Caco-2 (cell line): ENCODE data around the gene POU2F2. TPM values are rescaled to one million over a fixed set of nuclear protein-coding genes. Genes with fewer than 3 reads are reported as not detected.

ENCODE experiments used
- BruUV-seq: library from RNA; stranded (reverse); fragments of 400-500 nt; replicated peaks from 2 replicates; lab custom pipeline; 2021; lab: Mats Ljungman, UMichigan
- CTCF ChIA-PET: fragments of 300-600 bp; sonication (Branson Sonifier 250); formaldehyde crosslinking; loops from one replicate; lab custom pipeline; 2022; ENCODE audit warnings: antibody characterized with exemption; lab: Charles Lee
- POLR2A ChIA-PET: fragments of 300-600 bp; sonication (Branson Sonifier 250); formaldehyde crosslinking; loops from one replicate; lab custom pipeline; 2022; ENCODE audit warnings: antibody characterized with exemption; lab: Charles Lee
- DNase-seq, 2 experiments: peaks; one replicate each; pipeline versions ENCODE4 v3.0.0 to v3.0.0-alpha.2; 2020 to 2022
- H3K27me3 ChIP-seq: replicated peaks from 2 replicates; pipeline ENCODE4 v1.6.0; 2011; ENCODE audit warnings: low read length; ENCODE audit not compliant: control insufficient read depth, insufficient read depth
- H3K36me3 ChIP-seq: 2 replicates; pipeline ENCODE4 v1.5.1; 2011; ENCODE audit warnings: low read length; ENCODE audit not compliant: control insufficient read depth, insufficient read depth
- H3K4me1 ChIP-seq: fragments of 250-450 bp; sonication (Bioruptor Pico); 2 replicates; pipeline ENCODE4 v1.5.1; 2020; ENCODE audit warnings: mild to moderate bottlenecking
- H3K4me3 ChIP-seq: 2 replicates; pipeline ENCODE4 v1.5.1; 2011; ENCODE audit warnings: low read depth, mild to moderate bottlenecking, control low read depth, low read length
- H3K9me3 ChIP-seq: fragments of 250-450 bp; sonication (Bioruptor Pico); 2 replicates; pipeline ENCODE4 v1.5.1; 2020; ENCODE audit warnings: mild to moderate bottlenecking, moderate library complexity
- H3K27ac Mint-ChIP-seq: one replicate; pipeline ENCODE4 v1.8.0; 2022; ENCODE audit warnings: mixed read lengths; ENCODE audit not compliant: unreplicated experiment
- H3K27me3 Mint-ChIP-seq: one replicate; pipeline ENCODE4 v1.8.0; 2022; ENCODE audit warnings: mixed read lengths; ENCODE audit not compliant: insufficient read depth, unreplicated experiment
- H3K36me3 Mint-ChIP-seq: one replicate; pipeline ENCODE4 v1.8.0; 2022; ENCODE audit warnings: mild to moderate bottlenecking, mixed read lengths; ENCODE audit not compliant: insufficient read depth, unreplicated experiment
- H3K4me1 Mint-ChIP-seq: one replicate; pipeline ENCODE4 v1.8.0; 2022; ENCODE audit warnings: low read depth, mixed read lengths; ENCODE audit not compliant: unreplicated experiment
- H3K4me3 Mint-ChIP-seq: one replicate; pipeline ENCODE4 v1.8.0; 2022; ENCODE audit warnings: mild to moderate bottlenecking, moderate library complexity, mixed read lengths; ENCODE audit not compliant: unreplicated experiment
- H3K9me3 Mint-ChIP-seq: one replicate; pipeline ENCODE4 v1.8.0; 2022; ENCODE audit warnings: mixed read lengths; ENCODE audit not compliant: unreplicated experiment
- CTCF ChIP-seq, 2 experiments: fragments of 200-600 bp in 1 of 2; IDR thresholded peaks; 1 replicate in 1 of 2; 2 replicates in 1 of 2; pipeline versions ENCODE4 v1.5.1 to v1.8.0; 2011 to 2022; ENCODE audit warnings: antibody characterized with exemption in 1 of 2, control low read depth in 1 of 2, inconsistent platforms in 1 of 2, low read depth in 1 of 2, low read length in 1 of 2, mild to moderate bottlenecking in 1 of 2, moderate library complexity in 1 of 2; ENCODE audit not compliant: insufficient read depth in 1 of 2, severe bottlenecking in 1 of 2, unreplicated experiment in 1 of 2
- intact Hi-C: fragments of 100-400 bp; cut with micrococcal nuclease; formaldehyde crosslinking; loops from one replicate; pipeline ENCODE4 v1.10.0; 2022; ENCODE audit not compliant: unreplicated experiment
- total RNA-seq: library from RNA; stranded (reverse); gene quantifications from 2 replicates; pipeline ENCODE4 v1.2.3, GENCODE V29; 2022

Gene POU2F2
- total RNA-seq, 1 experiment from 2014 or later: 1.5 TPM

DNA sequence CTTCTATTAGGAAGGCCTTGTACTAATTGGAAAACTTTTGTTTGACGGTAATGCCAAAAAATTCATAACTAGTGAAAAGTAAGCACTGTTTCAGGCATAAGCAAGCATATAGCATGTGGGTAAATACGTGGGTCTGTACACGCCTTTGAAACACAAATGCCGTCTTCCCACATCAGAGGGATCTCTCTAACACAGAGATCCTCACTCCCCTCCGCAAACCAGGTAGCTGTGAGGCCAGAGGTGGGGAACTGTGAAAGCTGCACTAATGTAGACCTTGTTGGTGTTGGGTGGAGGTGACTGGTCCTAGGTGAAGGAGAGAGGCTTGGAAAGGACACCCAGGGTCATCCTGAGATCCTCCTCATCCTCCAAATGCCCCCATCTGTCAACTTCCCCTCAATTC lies 16.0 kb upstream of the POU2F2 start:
- Mint-ChIP-seq H3K27me3 (peaks cover 22% of the 10 kb centered on the region), H3K27ac (no peak overlapping the region), H3K4me1 (no peaks in the 10 kb centered on the region), H3K36me3 (no peaks in the 10 kb centered on the region), H3K4me3 (no peak overlapping the region), H3K9me3 (no peaks in the 10 kb centered on the region)
- Histone ChIP-seq H3K4me1 (no peaks in the 10 kb centered on the region), H3K9me3 (no peaks in the 10 kb centered on the region), H3K27me3 (no peaks in the 10 kb centered on the region; the same call in 1 of the 2 replicates), H3K36me3 (no peaks in the 10 kb centered on the region), H3K4me3 (no peak overlapping the region)
- BruUV-seq: no TSS peak
- CTCF ChIA-PET: no interaction called here
- no peak for DNase-seq
- POLR2A ChIA-PET: no interaction called here
- no peak for TF ChIP-seq CTCF (IDR thresholded peaks at IDR 0.05; ENCODE audit: insufficient read depth in 1 of 2, low read depth in 1 of 2, low read length in 1 of 2, severe bottlenecking in 1 of 2, unreplicated experiment in 1 of 2)
- intact Hi-C loops: no loop called here

GRCh38 chr19:42143341-42144234 lies 11.3 kb upstream of the POU2F2 start:
- no peaks in the 10 kb centered on the region for H3K36me3 Mint-ChIP-seq
- H3K36me3 ChIP-seq: no peaks in the 10 kb centered on the region
- H3K4me1 ChIP-seq: no peaks in the 10 kb centered on the region
- TF ChIP-seq CTCF (IDR thresholded peaks at IDR 0.05; ENCODE audit: insufficient read depth in 1 of 2, low read depth in 1 of 2, low read length in 1 of 2, severe bottlenecking in 1 of 2, unreplicated experiment in 1 of 2): no peak
- H3K9me3 Mint-ChIP-seq: no peaks in the 10 kb centered on the region
- intact Hi-C loops: loop anchor here (5.0 kb wide), 1 partner anchor 34 kb away; no protein-coding TSS in a partner anchor
- peak in 1 of 2 experiments; percentile 68 for DNase-seq
- H3K4me3 ChIP-seq: no peak overlapping the region
- H3K4me3 Mint-ChIP-seq: no peak overlapping the region
- CTCF ChIA-PET: no interaction called here
- H3K27me3 ChIP-seq: no peaks in the 10 kb centered on the region
- H3K9me3 ChIP-seq: no peaks in the 10 kb centered on the region
- no peak overlapping the region for H3K27ac Mint-ChIP-seq
- peaks cover 13% of the 10 kb centered on the region for H3K27me3 Mint-ChIP-seq
- POLR2A ChIA-PET: no interaction called here
- BruUV-seq: no TSS peak
- no peaks in the 10 kb centered on the region for H3K4me1 Mint-ChIP-seq

GRCh38 chr19:42140125-42140754 lies 8.0 kb upstream of the POU2F2 start:
- no peaks in the 10 kb centered on the region for H3K9me3 Mint-ChIP-seq
- intact Hi-C loops: loop anchor here (5.0 kb wide), 1 partner anchor 37 kb away; no protein-coding TSS in a partner anchor
- no peaks in the 10 kb centered on the region for H3K36me3 Mint-ChIP-seq
- ChIA-PET POLR2A (no interaction called here), CTCF (interaction anchor here (0.6 to 1.0 kb wide), 4 partner anchors 31 to 178 kb away, joined by 3 to 6 read pairs (median 4); no protein-coding TSS in a partner anchor)
- DNase-seq: peak; percentile 54 to 76
- Histone ChIP-seq H3K4me1 (no peaks in the 10 kb centered on the region), H3K4me3 (no peak overlapping the region), H3K9me3 (no peaks in the 10 kb centered on the region), H3K27me3 (no peaks in the 10 kb centered on the region), H3K36me3 (no peaks in the 10 kb centered on the region)
- TF ChIP-seq CTCF (IDR thresholded peaks at IDR 0.05; ENCODE audit: insufficient read depth in 1 of 2, low read depth in 1 of 2, low read length in 1 of 2, severe bottlenecking in 1 of 2, unreplicated experiment in 1 of 2): no peak
- no peaks in the 10 kb centered on the region for H3K4me1 Mint-ChIP-seq
- BruUV-seq: no TSS peak
- no peak overlapping the region for H3K4me3 Mint-ChIP-seq
- H3K27ac Mint-ChIP-seq: no peak overlapping the region
- peaks cover 14% of the 10 kb centered on the region for H3K27me3 Mint-ChIP-seq
